Cardiac muscle cell (in vitro differentiated cells and primary cell): Measurements from ENCODE around the gene FBXL7. TPM values are rescaled to one million over a fixed set of nuclear protein-coding genes. Genes with fewer than 3 reads are reported as not detected.
A peak's percentile ranks its signal among the peaks of the same experiment; 100 is the strongest.

Source experiments
- DNase-seq, 2 donors: peaks; one replicate each; pipeline versions ENCODE4 v3.0.0 to v3.0.0-alpha.2; 2010 to 2017; ENCODE audit warnings: low read depth in 1 of 2, low spot score in 1 of 2
- H3K27ac ChIP-seq: fragments of 200-600 bp; sonication (generic); 2 replicates; pipeline ENCODE4 v1.5.1; 2016
- H3K27me3 ChIP-seq: fragments of 200-600 bp; sonication (generic); 2 replicates; pipeline ENCODE4 v1.6.0; 2016; ENCODE audit warnings: control low read depth
- H3K36me3 ChIP-seq: fragments of 200-600 bp; sonication (generic); 2 replicates; pipeline ENCODE4 v1.5.1; 2016; ENCODE audit warnings: control low read depth
- H3K4me1 ChIP-seq: fragments of 200-600 bp; sonication (generic); 2 replicates; pipeline ENCODE4 v1.8.1; 2017; ENCODE audit warnings: low read depth, mild to moderate bottlenecking, mixed run types
- H3K4me3 ChIP-seq: fragments of 200-600 bp; sonication (generic); 2 replicates; pipeline ENCODE4 v1.5.1; 2016; ENCODE audit warnings: mild to moderate bottlenecking
- H3K9me3 ChIP-seq: fragments of 200-600 bp; sonication (generic); 2 replicates; pipeline ENCODE4 v1.5.1; 2017; ENCODE audit warnings: low read depth, mild to moderate bottlenecking, control low read depth
- polyA plus RNA-seq: library from polyadenylated mRNA; unstranded; fragments of >200 nt; fragmentation: Nextera tagmentation; extraction: Ambion mirVana; gene quantifications from 2 replicates; pipeline ENCODE4 v1.2.1, GENCODE V29; 2016
- total RNA-seq: library from RNA; depleted of rRNA; stranded (reverse); fragments of >200 nt; gene quantifications from 2 replicates; pipeline ENCODE4 v1.2.3, GENCODE V29; 2016
- TF ChIP-seq, protein P1 (sequence below): IDR thresholded peaks from 2 replicates; pipeline ENCODE4 v1.5.1; 2012; ENCODE audit warnings: low read depth, mild to moderate bottlenecking, low read length

FBXL7 gene
- total and polyA plus RNA-seq, 2 experiments from 2014 or later, result 16.7 to 22.5 TPM

DNA sequence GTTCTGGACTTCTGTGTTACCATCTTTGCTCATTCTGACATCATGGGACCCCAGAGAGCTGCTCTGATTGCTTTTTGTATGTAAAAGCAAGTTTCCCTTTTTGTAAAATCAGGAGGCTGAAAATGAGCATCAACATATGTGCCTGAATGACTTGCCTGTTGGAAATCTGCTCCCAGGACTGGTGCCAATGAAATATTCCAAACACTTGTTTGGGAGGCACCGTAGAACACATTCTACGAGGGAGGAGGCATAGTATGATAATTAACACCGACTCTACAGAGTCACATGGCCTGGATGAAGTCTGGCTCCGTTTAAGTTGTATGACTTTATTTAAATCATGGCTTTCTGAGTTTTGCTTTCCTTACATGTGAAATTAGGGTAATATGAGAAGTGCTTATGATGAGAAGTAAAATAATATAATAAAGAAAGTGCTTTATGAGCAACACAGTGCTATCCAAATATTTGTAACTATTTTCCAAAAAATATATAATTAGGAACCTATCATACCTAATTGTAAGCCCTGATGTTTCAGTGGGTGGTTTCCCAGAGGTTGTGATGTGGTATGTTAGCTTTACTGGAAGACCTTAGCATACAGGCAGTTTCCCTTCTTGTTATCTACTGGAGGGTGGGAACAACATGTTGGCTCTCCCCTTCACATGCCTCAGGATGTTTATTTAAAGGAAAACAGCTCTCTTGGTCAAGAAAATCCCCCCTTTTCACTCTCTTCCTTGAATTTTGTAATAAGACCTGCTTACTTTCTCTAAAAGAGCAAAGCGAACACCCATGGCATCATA lies 238.1 kb downstream of the FBXL7 start:
- Histone ChIP-seq H3K27ac (no peak overlapping the region), H3K9me3 (no peaks in the 10 kb centered on the region), H3K4me1 (peaks cover 10% of the 10 kb centered on the region), H3K4me3 (no peak overlapping the region), H3K36me3 (no peaks in the 10 kb centered on the region), H3K27me3 (no peaks in the 10 kb centered on the region)
- peak in 1 of 2 donors; percentile 43 for DNase-seq
- TF ChIP-seq, protein P1, sequence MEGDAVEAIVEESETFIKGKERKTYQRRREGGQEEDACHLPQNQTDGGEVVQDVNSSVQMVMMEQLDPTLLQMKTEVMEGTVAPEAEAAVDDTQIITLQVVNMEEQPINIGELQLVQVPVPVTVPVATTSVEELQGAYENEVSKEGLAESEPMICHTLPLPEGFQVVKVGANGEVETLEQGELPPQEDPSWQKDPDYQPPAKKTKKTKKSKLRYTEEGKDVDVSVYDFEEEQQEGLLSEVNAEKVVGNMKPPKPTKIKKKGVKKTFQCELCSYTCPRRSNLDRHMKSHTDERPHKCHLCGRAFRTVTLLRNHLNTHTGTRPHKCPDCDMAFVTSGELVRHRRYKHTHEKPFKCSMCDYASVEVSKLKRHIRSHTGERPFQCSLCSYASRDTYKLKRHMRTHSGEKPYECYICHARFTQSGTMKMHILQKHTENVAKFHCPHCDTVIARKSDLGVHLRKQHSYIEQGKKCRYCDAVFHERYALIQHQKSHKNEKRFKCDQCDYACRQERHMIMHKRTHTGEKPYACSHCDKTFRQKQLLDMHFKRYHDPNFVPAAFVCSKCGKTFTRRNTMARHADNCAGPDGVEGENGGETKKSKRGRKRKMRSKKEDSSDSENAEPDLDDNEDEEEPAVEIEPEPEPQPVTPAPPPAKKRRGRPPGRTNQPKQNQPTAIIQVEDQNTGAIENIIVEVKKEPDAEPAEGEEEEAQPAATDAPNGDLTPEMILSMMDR, result no peak

- Histone ChIP-seq H3K4me3 (no peak overlapping the region), H3K27me3 (no peaks in the 10 kb centered on the region), H3K36me3 (no peaks in the 10 kb centered on the region), H3K9me3 (no peaks in the 10 kb centered on the region), H3K4me1 (peaks cover 10% of the 10 kb centered on the region), H3K27ac (no peak overlapping the region)
- TF ChIP-seq, protein P1, result no peak
- no peak for DNase-seq
These were observed 240.4 kb downstream of the FBXL7 start for GRCh38 chr5:15740383-15740782.

DNA sequence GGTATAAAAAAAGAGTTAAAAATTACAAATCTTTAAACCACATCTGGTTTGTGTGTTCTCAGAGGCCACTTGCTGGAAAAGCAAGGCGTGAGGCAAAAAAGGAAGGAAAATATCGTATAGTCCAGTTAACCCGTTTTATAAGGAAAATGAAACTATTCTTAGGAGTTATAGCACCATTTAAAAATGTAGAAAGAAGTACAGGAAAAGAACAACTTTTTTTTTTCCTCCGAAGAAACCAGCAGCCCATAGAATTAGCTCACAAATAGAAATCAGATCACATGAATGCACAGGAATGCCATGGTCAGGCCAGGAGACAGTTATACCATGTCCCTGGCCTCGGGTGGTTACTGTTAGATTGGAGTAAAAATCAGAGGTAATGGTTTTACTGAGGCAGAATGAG lies 241.6 kb downstream of the FBXL7 start:
- H3K36me3 ChIP-seq, result no peaks in the 10 kb centered on the region
- DNase-seq, result no peak
- H3K27ac ChIP-seq, result no peak overlapping the region
- no peaks in the 10 kb centered on the region for H3K27me3 ChIP-seq
- no peaks in the 10 kb centered on the region for H3K9me3 ChIP-seq
- no peak overlapping the region for H3K4me3 ChIP-seq
- H3K4me1 ChIP-seq, result peaks cover 8% of the 10 kb centered on the region
- TF ChIP-seq, protein P1, result no peak

- Histone ChIP-seq H3K36me3 (no peaks in the 10 kb centered on the region), H3K9me3 (no peaks in the 10 kb centered on the region), H3K27me3 (no peaks in the 10 kb centered on the region), H3K27ac (no peak overlapping the region), H3K4me3 (no peak overlapping the region), H3K4me1 (no peaks in the 10 kb centered on the region)
- TF ChIP-seq, protein P1, result no peak
- peak in 1 of 2 donors; percentile 41 for DNase-seq
These were observed 246.9 kb downstream of the FBXL7 start for GRCh38 chr5:15746833-15747232.

DNA sequence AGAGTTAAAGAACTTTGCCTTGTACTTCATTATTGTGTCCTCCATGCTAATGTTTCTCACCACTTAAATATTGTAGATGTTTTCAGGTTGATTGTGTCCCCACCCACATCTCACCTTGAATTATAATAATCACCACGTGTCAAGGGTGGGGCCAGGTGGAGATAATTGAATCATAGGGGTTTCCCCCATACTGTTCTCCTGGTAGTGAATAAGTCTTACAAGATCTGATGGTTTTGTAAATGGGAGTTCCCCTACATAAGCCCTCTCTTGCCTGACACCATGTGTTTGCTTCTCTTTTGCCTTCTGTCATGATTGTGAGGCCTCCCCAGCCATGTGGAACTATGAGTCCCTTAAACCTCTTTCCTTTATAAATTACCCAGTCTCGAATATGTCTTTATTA lies 248.3 kb downstream of the FBXL7 start:
- no peak for DNase-seq
- H3K4me3 ChIP-seq, result no peak overlapping the region
- no peaks in the 10 kb centered on the region for H3K4me1 ChIP-seq
- H3K27ac ChIP-seq, result no peak overlapping the region
- no peaks in the 10 kb centered on the region for H3K36me3 ChIP-seq
- no peaks in the 10 kb centered on the region for H3K27me3 ChIP-seq
- H3K9me3 ChIP-seq, result no peaks in the 10 kb centered on the region
- TF ChIP-seq, protein P1, result no peak
